Keratinocyte (primary cell): ENCODE measurements around the gene INSYN2A. TPM values are rescaled to one million over a fixed set of nuclear protein-coding genes. Genes with fewer than 3 reads are reported as not detected.

Experiments
- DNase-seq: peaks from one replicate; pipeline ENCODE4 v3.0.0-alpha.2; 2011; ENCODE audit warnings: low read depth, missing footprints, low spot score
- FAIRE-seq: peaks from 2 replicates; lab custom pipeline; 2011; peaks lifted over from hg19 to GRCh38; lab: Jason Lieb, UNC
- H2AFZ ChIP-seq: 2 replicates; pipeline ENCODE4 v1.6.0; 2012; ENCODE audit warnings: low read length, control low read depth, inconsistent platforms; ENCODE audit not compliant: control insufficient read depth
- H3K27ac ChIP-seq: 2 replicates; pipeline ENCODE4 v1.5.1; 2011; ENCODE audit warnings: low read length; ENCODE audit not compliant: control insufficient read depth, insufficient read depth
- H3K27me3 ChIP-seq: 3 replicates; pipeline ENCODE4 v1.6.0; 2011; ENCODE audit warnings: low read length; ENCODE audit not compliant: control insufficient read depth, insufficient read depth; ENCODE audit errors: extremely low read depth
- H3K36me3 ChIP-seq, 2 experiments: 2 replicates in 1 of 2; 3 replicates in 1 of 2; pipeline ENCODE4 v1.5.1; 2011; ENCODE audit warnings: low read length in 2 of 2, mild to moderate bottlenecking in 1 of 2; ENCODE audit not compliant: control insufficient read depth in 2 of 2, insufficient read depth in 2 of 2; ENCODE audit errors: extremely low read depth in 1 of 2
- H3K4me1 ChIP-seq: 3 replicates; pipeline ENCODE4 v1.5.1; 2011; ENCODE audit warnings: low read length; ENCODE audit not compliant: control insufficient read depth, insufficient read depth; ENCODE audit errors: extremely low read depth
- H3K4me2 ChIP-seq: 3 replicates; pipeline ENCODE4 v1.6.0; 2011; ENCODE audit warnings: low read depth, low read length; ENCODE audit not compliant: control insufficient read depth, insufficient read depth; ENCODE audit errors: extremely low read depth
- H3K4me3 ChIP-seq, 3 experiments: fragments of 200-600 bp in 1 of 3; sonication (generic) in 1 of 3; 2 replicates in 2 of 3; 3 replicates in 1 of 3; pipeline ENCODE4 v1.5.1; 2011 to 2016; ENCODE audit warnings: low read length in 3 of 3, mild to moderate bottlenecking in 3 of 3, control low read depth in 2 of 3, inconsistent platforms in 1 of 3, low read depth in 1 of 3, mixed read lengths in 1 of 3, mixed run types in 1 of 3, moderate library complexity in 1 of 3; ENCODE audit not compliant: control insufficient read depth in 2 of 3, insufficient read depth in 2 of 3; ENCODE audit errors: extremely low read depth in 1 of 3
- H3K79me2 ChIP-seq: 2 replicates; pipeline ENCODE4 v1.6.0; 2012; ENCODE audit warnings: low read length; ENCODE audit not compliant: control insufficient read depth, insufficient read depth
- H3K9ac ChIP-seq: 3 replicates; pipeline ENCODE4 v1.6.0; 2011; ENCODE audit warnings: low read length; ENCODE audit not compliant: control insufficient read depth, insufficient read depth; ENCODE audit errors: extremely low read depth
- H3K9me1 ChIP-seq: 3 replicates; pipeline ENCODE4 v1.6.0; 2011; ENCODE audit warnings: low read length; ENCODE audit not compliant: control insufficient read depth, insufficient read depth; ENCODE audit errors: extremely low read depth
- H3K9me3 ChIP-seq: 2 replicates; pipeline ENCODE4 v1.5.1; 2012; ENCODE audit warnings: low read depth, low read length; ENCODE audit not compliant: control insufficient read depth
- H4K20me1 ChIP-seq: 3 replicates; pipeline ENCODE4 v1.6.0; 2011; ENCODE audit warnings: low read length; ENCODE audit not compliant: control insufficient read depth, insufficient read depth; ENCODE audit errors: extremely low read depth
- EZH2 ChIP-seq: IDR thresholded peaks from one replicate; pipeline ENCODE4 v1.6.1; 2012; ENCODE audit warnings: inconsistent platforms, mild to moderate bottlenecking, low read length, moderate library complexity
- dilution Hi-C: fragments of 300-500 bp; cut with MboI; formaldehyde crosslinking; loops from one replicate; pipeline ENCODE4 v1.7.0; 2020; ENCODE audit warnings: low sequenced_read_pairs; ENCODE audit not compliant: extremely low pct_ligation_motif_present
- polyA plus RNA-seq, 5 experiments: library from polyadenylated mRNA; depleted of rRNA in 3 of 5; stranded (reverse) in 3 of 5; stranded (forward) in 1 of 5; unstranded in 1 of 5; fragments of >200 nt; gene quantifications; 1 replicate in 1 of 5; 2 replicates in 3 of 5; 3 replicates in 1 of 5; pipeline versions ENCODE4 v1.2.1 to v1.2.3, GENCODE V29; 2011 to 2012; ENCODE audit warnings: missing spikeins in 2 of 5, low read depth in 1 of 5, low replicate concordance in 1 of 5
- TF ChIP-seq, protein P1 (sequence below), 3 experiments: IDR thresholded peaks in 1 of 3; conservative IDR thresholded peaks in 1 of 3; optimal IDR thresholded peaks in 1 of 3; 2 replicates in 2 of 3; 3 replicates in 1 of 3; pipeline versions ENCODE3 to v1.5.1; 2011; ENCODE audit warnings: low read length in 3 of 3, mild to moderate bottlenecking in 3 of 3, moderate library complexity in 2 of 3, control low read depth in 1 of 3, inconsistent platforms in 1 of 3; ENCODE audit not compliant: insufficient read depth in 2 of 3; ENCODE audit errors: extremely low read depth in 1 of 3

The INSYN2A gene
- polyA plus RNA-seq, 1 donor (not counting 4 experiments of a cell fraction or from before 2014, with no cell fraction given) = not detected

DNA sequence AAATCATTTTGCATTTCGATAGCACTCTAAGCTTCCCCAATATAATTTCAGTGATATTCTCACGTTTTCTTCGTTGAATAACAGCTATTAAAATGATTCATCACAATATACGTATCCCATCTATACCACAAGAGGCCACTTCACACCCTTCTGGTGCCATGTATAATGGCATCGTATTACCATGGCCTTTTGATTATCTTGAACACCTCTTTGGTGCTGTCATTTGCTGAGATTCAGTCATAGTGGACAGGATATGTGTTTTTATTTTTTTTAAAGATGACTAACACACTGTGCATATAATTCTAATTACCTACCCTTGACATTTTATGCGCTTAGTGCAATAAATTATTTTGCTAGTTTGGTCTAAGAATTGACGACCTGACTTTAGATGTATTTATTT is 6.7 kb upstream of the INSYN2A start:
- FAIRE-seq = no peak
- no peaks in the 10 kb centered on the region for H3K27me3 ChIP-seq
- H3K4me1 ChIP-seq = no peaks in the 10 kb centered on the region
- H3K9me1 ChIP-seq = no peaks in the 10 kb centered on the region
- dilution Hi-C loops = no loop called here
- no peak overlapping the region for H3K4me2 ChIP-seq
- no peak overlapping the region for H3K4me3 ChIP-seq
- no peak overlapping the region for H3K9ac ChIP-seq
- DNase-seq = no peak
- no peaks in the 10 kb centered on the region for H3K9me3 ChIP-seq
- no peak for TF ChIP-seq EZH2
- TF ChIP-seq, protein P1, sequence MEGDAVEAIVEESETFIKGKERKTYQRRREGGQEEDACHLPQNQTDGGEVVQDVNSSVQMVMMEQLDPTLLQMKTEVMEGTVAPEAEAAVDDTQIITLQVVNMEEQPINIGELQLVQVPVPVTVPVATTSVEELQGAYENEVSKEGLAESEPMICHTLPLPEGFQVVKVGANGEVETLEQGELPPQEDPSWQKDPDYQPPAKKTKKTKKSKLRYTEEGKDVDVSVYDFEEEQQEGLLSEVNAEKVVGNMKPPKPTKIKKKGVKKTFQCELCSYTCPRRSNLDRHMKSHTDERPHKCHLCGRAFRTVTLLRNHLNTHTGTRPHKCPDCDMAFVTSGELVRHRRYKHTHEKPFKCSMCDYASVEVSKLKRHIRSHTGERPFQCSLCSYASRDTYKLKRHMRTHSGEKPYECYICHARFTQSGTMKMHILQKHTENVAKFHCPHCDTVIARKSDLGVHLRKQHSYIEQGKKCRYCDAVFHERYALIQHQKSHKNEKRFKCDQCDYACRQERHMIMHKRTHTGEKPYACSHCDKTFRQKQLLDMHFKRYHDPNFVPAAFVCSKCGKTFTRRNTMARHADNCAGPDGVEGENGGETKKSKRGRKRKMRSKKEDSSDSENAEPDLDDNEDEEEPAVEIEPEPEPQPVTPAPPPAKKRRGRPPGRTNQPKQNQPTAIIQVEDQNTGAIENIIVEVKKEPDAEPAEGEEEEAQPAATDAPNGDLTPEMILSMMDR (optimal IDR thresholded peaks at IDR 0.05 in 1 of 3, IDR thresholded peaks at IDR 0.05 in 1 of 3, conservative IDR thresholded peaks at IDR 0.05 in 1 of 3; ENCODE audit: extremely low read depth in 1 of 3, insufficient read depth in 2 of 3, low read length in 3 of 3) = no peak
- no peak overlapping the region for H3K27ac ChIP-seq
- no peaks in the 10 kb centered on the region for H4K20me1 ChIP-seq
- H3K79me2 ChIP-seq = no peaks in the 10 kb centered on the region
- H3K36me3 ChIP-seq = peaks cover 0 to 6% of the 10 kb centered on the region in 2 experiments
- H2AFZ ChIP-seq = no peak overlapping the region

GRCh38 chr10:127200646-127201045 is 4.3 kb upstream of the INSYN2A start:
- Histone ChIP-seq H3K27ac (no peak overlapping the region), H3K4me2 (no peak overlapping the region), H3K4me3 (no peak overlapping the region), H3K4me1 (peaks cover 4% of the 10 kb centered on the region), H3K9me3 (no peaks in the 10 kb centered on the region), H3K27me3 (peaks cover 2% of the 10 kb centered on the region), H3K79me2 (no peaks in the 10 kb centered on the region), H3K36me3 (peaks cover 0 to 6% of the 10 kb centered on the region in 2 experiments), H4K20me1 (peaks cover 3% of the 10 kb centered on the region), H2AFZ (no peak overlapping the region), H3K9me1 (no peaks in the 10 kb centered on the region), H3K9ac (no peak overlapping the region)
- dilution Hi-C loops = no loop called here
- no peak for FAIRE-seq
- DNase-seq = no peak
- no peak for TF ChIP-seq EZH2
- TF ChIP-seq, protein P1 (optimal IDR thresholded peaks at IDR 0.05 in 1 of 3, IDR thresholded peaks at IDR 0.05 in 1 of 3, conservative IDR thresholded peaks at IDR 0.05 in 1 of 3; ENCODE audit: extremely low read depth in 1 of 3, insufficient read depth in 2 of 3, low read length in 3 of 3) = no peak
